ENCODE results near the gene ZNF48. TPM values are rescaled to one million over a fixed set of nuclear protein-coding genes. Genes with fewer than 3 reads are reported as not detected.
A peak's percentile ranks its signal among the peaks of the same experiment; 100 is the strongest.

ZNF48 gene
- total and polyA plus RNA-seq, 2 donors (not counting 1 experiment from before 2014, with no cell fraction given): 8.4 to 13.3 TPM

- ATAC-seq (ENCODE audit: low read depth): no peak
- Histone ChIP-seq H3K36me3 (replicated peaks in 1 of 2; ENCODE audit: control extremely low read depth in 1 of 2, control insufficient read depth in 1 of 2, extremely low read depth in 1 of 2, insufficient read depth in 2 of 2, low read length in 1 of 2) (peaks cover 0 to 2% of the 10 kb centered on the region in 2 experiments), H4K20me1 (ENCODE audit: control insufficient read depth, insufficient read depth, low read length, poor library complexity, severe bottlenecking) (no peaks in the 10 kb centered on the region), H3K27ac (ENCODE audit: low read length in 2 of 2) (peak overlapping the region; percentile 72 to 100), H2AFZ (ENCODE audit: insufficient read depth, low read depth, low read length, poor library complexity, severe bottlenecking) (no peak overlapping the region), H3K79me2 (ENCODE audit: control insufficient read depth, insufficient read depth, low read length) (peaks cover 45% of the 10 kb centered on the region), H3K4me3 (ENCODE audit: control extremely low read depth in 1 of 5, extremely low read depth in 1 of 5, insufficient read depth in 1 of 5, low read depth in 2 of 5, low read length in 4 of 5) (no peak overlapping the region), H3K4me2 (replicated peaks; ENCODE audit: low read depth, low read length, poor library complexity, severe bottlenecking) (peak overlapping the region; percentile 18), H3K27me3 (replicated peaks in 1 of 4; ENCODE audit: control extremely low read depth in 1 of 4, control insufficient read depth in 3 of 4, insufficient read depth in 4 of 4, low read length in 3 of 4) (no peaks in the 10 kb centered on the region), H3K9me3 (ENCODE audit: control extremely low read depth in 1 of 3, control insufficient read depth in 2 of 3, insufficient read depth in 1 of 3, low read length in 2 of 3) (no peaks in the 10 kb centered on the region), H3K4me1 (ENCODE audit: control insufficient read depth in 2 of 2, insufficient read depth in 2 of 2, low read length in 2 of 2) (peaks cover 28 to 51% of the 10 kb centered on the region in 2 donors), H3K9ac (ENCODE audit: low read length) (no peak overlapping the region)
- TF ChIP-seq EZH2 (IDR thresholded peaks at IDR 0.05; ENCODE audit: borderline replicate concordance, insufficient read depth, low read depth, low read length, poor library complexity, severe bottlenecking) (no peak), CTCF (IDR thresholded peaks at IDR 0.05) (no peak)
- intact Hi-C loops (cut with micrococcal nuclease): no loop called here
- H3K9me3 Mint-ChIP-seq (ENCODE audit: insufficient read depth): no peaks in the 10 kb centered on the region
- ChIA-PET POLR2A (interaction anchor here (1.7 to 2.6 kb wide), 4 partner anchors 12 to 200 kb away, joined by 6 to 51 read pairs (median 12); partner anchors contain the start of genes CORO1A, TBC1D10B, ZNF48 and ZNF771), CTCF (interaction anchor here (0.8 to 2.3 kb wide), 9 partner anchors 9 to 291 kb away, joined by 3 to 18 read pairs (median 5); partner anchors contain the start of genes ZNF48 and ZNF771)
- DNase-seq: no peak
- H3K4me1 Mint-ChIP-seq: peaks cover 38% of the 10 kb centered on the region
- WGBS (ENCODE audit: insufficient coverage): 83% methylated on average over 2 of the region's 2 CpGs
- H3K27me3 Mint-ChIP-seq: no peaks in the 10 kb centered on the region
- peak overlapping the region; percentile 98 for H3K27ac Mint-ChIP-seq
- peak overlapping the region; percentile 40 for H3K4me3 Mint-ChIP-seq
These were observed 11.7 kb upstream of the ZNF48 start for GRCh38 chr16:30383521-30383920.

- peaks cover 19% of the 10 kb centered on the region for H3K79me2 ChIP-seq (ENCODE audit: control insufficient read depth, insufficient read depth, low read length)
- H3K36me3 ChIP-seq (replicated peaks in 1 of 2; ENCODE audit: control extremely low read depth in 1 of 2, control insufficient read depth in 1 of 2, extremely low read depth in 1 of 2, insufficient read depth in 2 of 2, low read length in 1 of 2): peaks cover 0 to 16% of the 10 kb centered on the region in 2 experiments
- DNase-seq (peak; percentile 20), ATAC-seq (ENCODE audit: low read depth) (no peak)
- no peaks in the 10 kb centered on the region for H3K9me3 Mint-ChIP-seq (ENCODE audit: insufficient read depth)
- peak overlapping the region; percentile 87 for H3K4me2 ChIP-seq (replicated peaks; ENCODE audit: low read depth, low read length, poor library complexity, severe bottlenecking)
- H4K20me1 ChIP-seq (ENCODE audit: control insufficient read depth, insufficient read depth, low read length, poor library complexity, severe bottlenecking): peaks cover 23% of the 10 kb centered on the region
- 40% methylated on average over 20 of the region's 31 CpGs for WGBS (ENCODE audit: insufficient coverage)
- H3K4me1 Mint-ChIP-seq: peaks cover 19% of the 10 kb centered on the region
- H3K27me3 Mint-ChIP-seq: no peaks in the 10 kb centered on the region
- no peak for TF ChIP-seq EZH2 (IDR thresholded peaks at IDR 0.05; ENCODE audit: borderline replicate concordance, insufficient read depth, low read depth, low read length, poor library complexity, severe bottlenecking)
- no peak for TF ChIP-seq CTCF (IDR thresholded peaks at IDR 0.05)
- H3K4me1 ChIP-seq (ENCODE audit: control insufficient read depth in 2 of 2, insufficient read depth in 2 of 2, low read length in 2 of 2): peaks cover 9 to 24% of the 10 kb centered on the region in 2 donors
- peak overlapping the region in 4 of 5 experiments; percentile 49 to 75 (median 66) for H3K4me3 ChIP-seq (ENCODE audit: control extremely low read depth in 1 of 5, extremely low read depth in 1 of 5, insufficient read depth in 1 of 5, low read depth in 2 of 5, low read length in 4 of 5)
- H3K27me3 ChIP-seq (replicated peaks in 1 of 4; ENCODE audit: control extremely low read depth in 1 of 4, control insufficient read depth in 3 of 4, insufficient read depth in 4 of 4, low read length in 3 of 4): no peaks in the 10 kb centered on the region
- peak overlapping the region; percentile 92 for H3K4me3 Mint-ChIP-seq
- peak overlapping the region in 1 of 2 donors; percentile 64 for H3K27ac ChIP-seq (ENCODE audit: low read length in 2 of 2)
- H2AFZ ChIP-seq (ENCODE audit: insufficient read depth, low read depth, low read length, poor library complexity, severe bottlenecking): peak overlapping the region; percentile 95
- CTCF ChIA-PET: interaction anchor here (0.5 to 5.0 kb wide), 11 partner anchors 11 to 433 kb away, joined by 3 to 65 read pairs (median 6); partner anchors contain the start of genes DCTPP1, SEPTIN1, TBC1D10B and TMEM219
- peak overlapping the region; percentile 71 for H3K9ac ChIP-seq (ENCODE audit: low read length)
- intact Hi-C loops (cut with micrococcal nuclease): loop anchor here (1.0 to 10.0 kb wide), 7 partner anchors 12 to 530 kb away; partner anchors contain the start of genes CD2BP2, CDIPT, SEPTIN1 and TBC1D10B
- POLR2A ChIA-PET: interaction anchor here (0.5 to 4.7 kb wide), 12 partner anchors 12 to 498 kb away, joined by 3 to 51 read pairs (median 6); partner anchors contain the start of genes CD2BP2, SEPTIN1, TBC1D10B and ZNF771
- H3K27ac Mint-ChIP-seq: peak overlapping the region; percentile 91
- H3K9me3 ChIP-seq (ENCODE audit: control extremely low read depth in 1 of 3, control insufficient read depth in 2 of 3, insufficient read depth in 1 of 3, low read length in 2 of 3): no peaks in the 10 kb centered on the region
These were observed 547 bp upstream of the ZNF48 start for GRCh38 chr16:30394592-30395154.
